Omental fat pad (tissue), 4 donors: ENCODE data around the gene C3orf20. TPM values are rescaled to one million over a fixed set of nuclear protein-coding genes. Genes with fewer than 3 reads are reported as not detected.

Source experiments
- ATAC-seq: fragments of 150-250 bp; one replicate; pipeline ENCODE4 v1.9.1; 2016; ENCODE audit warnings: mild to moderate bottlenecking, moderate library complexity; ENCODE audit not compliant: low FRiP score
- DNase-seq: peaks from one replicate; pipeline ENCODE4 v3.0.0-alpha.2; 2019; ENCODE audit warnings: low spot score
- CTCF ChIP-seq, 3 donors: fragments of 450-650 bp; IDR thresholded peaks; one replicate each; pipeline ENCODE4 v1.5.1; 2016 to 2017; ENCODE audit warnings: antibody characterized with exemption in 3 of 3, mild to moderate bottlenecking in 3 of 3, moderate library complexity in 2 of 3
- total RNA-seq, 4 donors: library from RNA; depleted of rRNA; stranded (reverse); fragments of >200 nt; gene quantifications; one replicate each; pipeline ENCODE4 v1.1.0, GENCODE V29; 2016

Gene C3orf20
- total RNA-seq, 4 donors from 2014 or later, result 0.12 to 0.28 TPM; not detected in 2

DNA sequence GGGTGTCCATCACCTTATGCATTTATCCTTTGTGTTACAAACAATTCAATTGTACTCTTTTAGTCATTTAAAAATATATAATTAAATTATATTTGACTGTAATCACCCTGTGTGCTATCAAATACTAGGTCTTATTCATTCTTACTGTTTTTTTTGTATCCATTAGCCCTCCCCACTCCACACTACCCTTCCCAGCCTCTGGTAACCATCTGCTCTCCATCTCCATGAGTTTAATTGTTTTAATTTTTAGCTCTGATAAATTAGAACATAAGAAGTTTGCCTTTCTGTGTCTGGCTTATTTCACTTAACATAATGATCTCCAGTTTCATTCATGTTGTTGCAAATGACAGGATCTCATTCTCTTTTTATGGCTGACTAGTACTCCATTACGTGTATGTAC, 16.8 kb downstream of the C3orf20 start:
- ATAC-seq (no peak), DNase-seq (no peak)
- no peak for TF ChIP-seq CTCF (IDR thresholded peaks at IDR 0.05)

GRCh38 chr3:14698601-14699244, 23.8 kb downstream of the C3orf20 start:
- ATAC-seq (no peak), DNase-seq (no peak)
- no peak for TF ChIP-seq CTCF (IDR thresholded peaks at IDR 0.05)

- no peak for ATAC-seq
- no peak for TF ChIP-seq CTCF (IDR thresholded peaks at IDR 0.05)
Observed at GRCh38 chr3:14699643-14700042, 24.7 kb downstream of the C3orf20 start.

DNA sequence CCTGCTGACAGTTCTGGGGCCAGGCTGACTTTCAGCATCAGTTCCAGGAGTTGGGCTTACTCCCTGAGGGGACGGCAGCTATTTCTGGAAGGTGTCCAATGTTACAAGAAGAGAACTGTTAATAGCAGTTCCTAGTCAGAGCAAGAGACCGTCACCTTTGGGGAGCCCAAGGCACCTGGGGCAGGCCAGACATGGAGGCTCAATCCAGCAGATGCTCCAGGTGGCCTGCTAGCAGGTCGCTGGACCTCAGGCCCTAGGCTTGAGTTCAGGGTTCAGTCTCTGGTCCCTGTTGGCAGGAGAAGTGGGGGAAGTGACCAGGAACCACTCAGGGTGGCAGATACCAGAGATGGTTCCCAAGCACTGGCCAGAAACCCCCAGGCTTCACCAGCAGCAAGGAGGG, 25.9 kb downstream of the C3orf20 start:
- TF ChIP-seq CTCF (IDR thresholded peaks at IDR 0.05), result no peak
- DNase-seq (no peak), ATAC-seq (no peak)

More at GRCh38 chr3:14699643-14700042, 24.7 kb downstream of the C3orf20 start:
- DNase-seq, result no peak

- no peak for TF ChIP-seq CTCF (IDR thresholded peaks at IDR 0.05)
- ATAC-seq (no peak), DNase-seq (no peak)
Observed at GRCh38 chr3:14701676-14702075, 26.7 kb downstream of the C3orf20 start.

GRCh38 chr3:14703128-14703750, 28.3 kb downstream of the C3orf20 start:
- TF ChIP-seq CTCF (IDR thresholded peaks at IDR 0.05), result no peak
- ATAC-seq (no peak), DNase-seq (no peak)

DNA sequence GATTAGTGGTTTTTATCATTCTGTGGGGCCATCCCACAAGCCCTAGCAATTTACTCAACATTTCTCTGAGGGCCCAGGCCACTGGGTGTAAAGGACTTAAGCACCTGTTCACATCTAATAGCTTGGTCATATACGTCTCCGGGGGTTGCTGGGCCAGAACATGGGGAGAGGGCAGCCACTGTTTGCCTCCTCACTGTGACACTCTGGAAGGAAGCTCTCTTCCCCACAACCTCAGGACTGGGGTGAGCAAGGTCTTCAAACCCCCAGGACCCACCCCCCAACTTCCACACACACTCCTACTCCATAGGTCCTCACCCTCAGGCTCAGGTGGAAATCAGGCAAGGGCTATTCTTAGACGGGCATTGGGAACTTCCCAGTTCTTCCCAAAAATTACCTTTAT, 28.9 kb downstream of the C3orf20 start:
- no peak for ATAC-seq
- TF ChIP-seq CTCF (IDR thresholded peaks at IDR 0.05), result no peak

More for the DNA sequence above, 28.9 kb downstream of the C3orf20 start:
- no peak for DNase-seq
